ENCODE data around the gene RIMBP2. TPM values are rescaled to one million over a fixed set of nuclear protein-coding genes. Genes with fewer than 3 reads are reported as not detected.

Gene RIMBP2
- polyA plus RNA-seq, 1 of the 3 experiments (the other 2 are of a cell fraction): 0.90 TPM

- Histone ChIP-seq H3K27me3 (ENCODE audit: insufficient read depth) (no peaks in the 10 kb centered on the region), H4K20me1 (ENCODE audit: insufficient read depth) (no peaks in the 10 kb centered on the region), H3K9ac (no peak overlapping the region), H3K4me1 (ENCODE audit: control insufficient read depth in 1 of 2, insufficient read depth in 2 of 2, low read depth in 1 of 2, low read length in 1 of 2) (no peaks in the 10 kb centered on the region; a peak in 1 of 4 replicates), H3K4me2 (no peak overlapping the region), H3F3A (replicated peaks; ENCODE audit: insufficient read depth) (no peaks in the 10 kb centered on the region), H3K36me3 (replicated peaks in 1 of 2; ENCODE audit: control insufficient read depth in 1 of 2, insufficient read depth in 2 of 2, low read length in 1 of 2) (no peaks in the 10 kb centered on the region), H3K9me3 (no peaks in the 10 kb centered on the region), H3K27ac (ENCODE audit: low read depth in 2 of 2, low read length in 1 of 2) (no peak overlapping the region), H3K9me2 (no peaks in the 10 kb centered on the region), H3K79me2 (ENCODE audit: insufficient read depth) (no peaks in the 10 kb centered on the region), H2AFZ (ENCODE audit: low read depth) (no peak overlapping the region), H3K4me3 (ENCODE audit: low read depth in 2 of 2, low read length in 1 of 2) (no peak overlapping the region)
- POLR2A ChIA-PET: no interaction called here
- no peak for DNase-seq
- TF ChIP-seq FOXJ3 (CRISPR knock-in tag; IDR thresholded peaks at IDR 0.05): no peak
- no peak for TF ChIP-seq GATA2 (CRISPR knock-in tag; IDR thresholded peaks at IDR 0.05)
- no peak for TF ChIP-seq CTCF (IDR thresholded peaks at IDR 0.05)
- TF ChIP-seq SMC3 (IDR thresholded peaks at IDR 0.05; ENCODE audit: low read depth, low read length): no peak
- TF ChIP-seq RXRA (IDR thresholded peaks at IDR 0.05; ENCODE audit: borderline replicate concordance, low read depth): no peak
- no peak for TF ChIP-seq MXI1 (IDR thresholded peaks at IDR 0.05; ENCODE audit: low read depth, low read length)
- TF ChIP-seq PBX3 (IDR thresholded peaks at IDR 0.05): no peak
- TF ChIP-seq USF2 (IDR thresholded peaks at IDR 0.05; ENCODE audit: borderline replicate concordance, low read depth, low read length): no peak
- no peak for TF ChIP-seq FOXM1 (IDR thresholded peaks at IDR 0.05; ENCODE audit: low read depth)
- 68% methylated on average over 10 of the region's 13 CpGs for WGBS (ENCODE audit: low lambda C conversion rate)
- CTCF ChIA-PET: interaction anchor here (0.8 kb wide), 1 partner anchor 12 kb away, joined by 3 read pairs; no protein-coding TSS in a partner anchor
Measured at GRCh38 chr12:130433834-130434233, 282.3 kb downstream of the RIMBP2 start.

GRCh38 chr12:130433411-130433810 is 282.7 kb downstream of the RIMBP2 start:
- H3K9me2 ChIP-seq: no peaks in the 10 kb centered on the region
- H4K20me1 ChIP-seq (ENCODE audit: insufficient read depth): no peaks in the 10 kb centered on the region
- no peaks in the 10 kb centered on the region for H3K9me3 ChIP-seq
- no peak for TF ChIP-seq USF1 (IDR thresholded peaks at IDR 0.05; ENCODE audit: borderline replicate concordance, low read depth)
- TF ChIP-seq RXRA (IDR thresholded peaks at IDR 0.05; ENCODE audit: borderline replicate concordance, low read depth): no peak
- TF ChIP-seq YY1 (IDR thresholded peaks at IDR 0.05; ENCODE audit: low read depth): no peak
- no peak for TF ChIP-seq IRF3 (IDR thresholded peaks at IDR 0.05; ENCODE audit: low read depth, low read length)
- no peak for TF ChIP-seq REST (IDR thresholded peaks at IDR 0.05; ENCODE audit: low read depth, low read length)
- TF ChIP-seq MAX (IDR thresholded peaks at IDR 0.05; ENCODE audit: low read depth): no peak
- no peak for TF ChIP-seq GATA2 (CRISPR knock-in tag; IDR thresholded peaks at IDR 0.05)
- no peak for TF ChIP-seq SMC3 (IDR thresholded peaks at IDR 0.05; ENCODE audit: low read depth, low read length)
- TF ChIP-seq EP300 (IDR thresholded peaks at IDR 0.05; ENCODE audit: borderline replicate concordance in 1 of 2, low read depth in 1 of 2, low read length in 1 of 2): no peak
- no peaks in the 10 kb centered on the region for H3F3A ChIP-seq (replicated peaks; ENCODE audit: insufficient read depth)
- H3K27ac ChIP-seq (ENCODE audit: low read depth in 2 of 2, low read length in 1 of 2): no peak overlapping the region
- no peaks in the 10 kb centered on the region for H3K36me3 ChIP-seq (replicated peaks in 1 of 2; ENCODE audit: control insufficient read depth in 1 of 2, insufficient read depth in 2 of 2, low read length in 1 of 2)
- ChIA-PET CTCF (interaction anchor here (0.8 kb wide), 1 partner anchor 12 kb away, joined by 3 read pairs; no protein-coding TSS in a partner anchor), POLR2A (no interaction called here)
- H3K4me3 ChIP-seq (ENCODE audit: low read depth in 2 of 2, low read length in 1 of 2): no peak overlapping the region
- H3K4me2 ChIP-seq: no peak overlapping the region
- H3K27me3 ChIP-seq (ENCODE audit: insufficient read depth): no peaks in the 10 kb centered on the region
- WGBS (ENCODE audit: low lambda C conversion rate): 57% methylated on average over 5 of the region's 6 CpGs
- H3K9ac ChIP-seq: no peak overlapping the region
- H2AFZ ChIP-seq (ENCODE audit: low read depth): no peak overlapping the region
- DNase-seq: no peak
- no peaks in the 10 kb centered on the region for H3K79me2 ChIP-seq (ENCODE audit: insufficient read depth)
- H3K4me1 ChIP-seq (ENCODE audit: control insufficient read depth in 1 of 2, insufficient read depth in 2 of 2, low read depth in 1 of 2, low read length in 1 of 2): no peaks in the 10 kb centered on the region; a peak in 1 of 4 replicates

All from SK-N-SH (cell line).